ENCODE results near the gene NPAS4.

DNA sequence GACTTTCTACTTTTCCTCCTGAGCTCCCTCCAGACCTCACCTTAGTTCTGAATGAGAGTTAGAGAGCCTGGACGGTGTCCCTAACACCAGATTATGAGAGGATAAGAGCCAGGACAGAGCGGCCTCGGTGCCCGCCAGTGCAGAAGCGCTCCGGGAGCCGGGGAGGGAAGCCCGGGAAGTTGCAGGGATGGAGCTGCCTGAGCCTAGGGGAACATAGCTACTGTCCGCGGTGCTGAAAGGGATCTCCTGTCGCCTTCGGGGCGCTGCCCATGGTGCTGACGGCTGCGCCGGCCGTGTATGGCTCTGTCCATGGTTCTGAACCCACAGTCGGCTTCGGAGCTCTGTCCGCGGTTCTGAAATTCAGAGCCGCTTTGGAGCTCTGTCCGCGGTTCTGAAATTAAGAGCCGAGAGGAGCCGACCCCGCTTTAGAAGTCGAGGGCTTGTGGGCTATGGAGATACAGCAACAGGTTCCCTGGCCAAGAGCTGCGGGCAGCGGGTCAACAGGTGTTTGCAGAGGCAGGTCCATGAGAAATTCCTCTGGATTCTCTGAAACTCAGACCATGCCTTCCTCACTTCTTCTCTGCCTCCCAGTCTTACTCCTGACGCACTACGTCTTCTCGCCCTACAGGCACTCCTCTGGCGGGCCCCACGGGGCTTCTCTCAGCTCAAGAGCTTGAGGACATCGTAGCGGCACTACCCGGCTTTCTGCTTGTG, 814 bp downstream of the NPAS4 start:
- TF ChIP-seq, protein P1, sequence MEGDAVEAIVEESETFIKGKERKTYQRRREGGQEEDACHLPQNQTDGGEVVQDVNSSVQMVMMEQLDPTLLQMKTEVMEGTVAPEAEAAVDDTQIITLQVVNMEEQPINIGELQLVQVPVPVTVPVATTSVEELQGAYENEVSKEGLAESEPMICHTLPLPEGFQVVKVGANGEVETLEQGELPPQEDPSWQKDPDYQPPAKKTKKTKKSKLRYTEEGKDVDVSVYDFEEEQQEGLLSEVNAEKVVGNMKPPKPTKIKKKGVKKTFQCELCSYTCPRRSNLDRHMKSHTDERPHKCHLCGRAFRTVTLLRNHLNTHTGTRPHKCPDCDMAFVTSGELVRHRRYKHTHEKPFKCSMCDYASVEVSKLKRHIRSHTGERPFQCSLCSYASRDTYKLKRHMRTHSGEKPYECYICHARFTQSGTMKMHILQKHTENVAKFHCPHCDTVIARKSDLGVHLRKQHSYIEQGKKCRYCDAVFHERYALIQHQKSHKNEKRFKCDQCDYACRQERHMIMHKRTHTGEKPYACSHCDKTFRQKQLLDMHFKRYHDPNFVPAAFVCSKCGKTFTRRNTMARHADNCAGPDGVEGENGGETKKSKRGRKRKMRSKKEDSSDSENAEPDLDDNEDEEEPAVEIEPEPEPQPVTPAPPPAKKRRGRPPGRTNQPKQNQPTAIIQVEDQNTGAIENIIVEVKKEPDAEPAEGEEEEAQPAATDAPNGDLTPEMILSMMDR (IDR thresholded peaks at IDR 0.05), result no peak
- TF ChIP-seq POLR2A (IDR thresholded peaks at IDR 0.05), result no peak

Data from testis (tissue), 2 donors.